HG02763 (cell line): ENCODE data around the gene PACSIN1.
"Not testable (repeated sequence)": the region's sequence is repeated elsewhere in the genome, so short reads cannot be mapped to it uniquely, and the experiment has no call there.

Experiments
- ATAC-seq: cut with Tn5 transposase; IDR thresholded peaks from one replicate; pipeline ENCODE4 v1.9.1; 2021; ENCODE audit warnings: mild to moderate bottlenecking, moderate library complexity; ENCODE audit not compliant: unreplicated experiment

Gene PACSIN1

GRCh38 chr6:34484899-34485298 lies 19.0 kb downstream of the PACSIN1 start:
- ATAC-seq = no peak

GRCh38 chr6:34485321-34486060 lies 19.6 kb downstream of the PACSIN1 start:
- ATAC-seq = no peak

GRCh38 chr6:34486106-34486740 lies 20.3 kb downstream of the PACSIN1 start:
- no peak for ATAC-seq

- ATAC-seq = not testable (repeated sequence)
Measured at GRCh38 chr6:34486886-34487285, 21.0 kb downstream of the PACSIN1 start.

GRCh38 chr6:34487536-34487935 lies 21.7 kb downstream of the PACSIN1 start:
- ATAC-seq = no peak

- no peak for ATAC-seq
Measured at GRCh38 chr6:34489207-34489805, 23.4 kb downstream of the PACSIN1 start.

GRCh38 chr6:34490390-34491090 lies 24.7 kb downstream of the PACSIN1 start:
- ATAC-seq = no peak

- no peak for ATAC-seq
Measured at GRCh38 chr6:34491091-34491430, 25.2 kb downstream of the PACSIN1 start.

GRCh38 chr6:34493344-34493743 lies 27.5 kb downstream of the PACSIN1 start:
- ATAC-seq = no peak

- no peak for ATAC-seq
Measured at GRCh38 chr6:34494973-34495372, 29.1 kb downstream of the PACSIN1 start.

- no peak for ATAC-seq
Measured at GRCh38 chr6:34496103-34496685, 30.3 kb downstream of the PACSIN1 start.

GRCh38 chr6:34497411-34497810 lies 31.5 kb downstream of the PACSIN1 start:
- ATAC-seq = no peak

- no peak for ATAC-seq
Measured at GRCh38 chr6:34506718-34507117, 40.8 kb downstream of the PACSIN1 start.

GRCh38 chr6:34508425-34508824 lies 42.5 kb downstream of the PACSIN1 start:
- ATAC-seq = no peak

- no peak for ATAC-seq
Measured at GRCh38 chr6:34509782-34510181, 43.9 kb downstream of the PACSIN1 start.

- no peak for ATAC-seq
Measured at GRCh38 chr6:34510299-34510698, 44.4 kb downstream of the PACSIN1 start.

GRCh38 chr6:34511214-34511914 lies 45.5 kb downstream of the PACSIN1 start:
- ATAC-seq = no peak

- ATAC-seq = no peak
Measured at GRCh38 chr6:34511915-34512737, 46.2 kb downstream of the PACSIN1 start.

- no peak for ATAC-seq
Measured at GRCh38 chr6:34512738-34513115, 46.9 kb downstream of the PACSIN1 start.

GRCh38 chr6:34513646-34514045 lies 47.8 kb downstream of the PACSIN1 start:
- ATAC-seq = no peak
